CD4-positive, alpha-beta T cell (primary cell): ENCODE measurements around the gene UGT1A10. TPM values are rescaled to one million over a fixed set of nuclear protein-coding genes. Genes with fewer than 3 reads are reported as not detected.

Experiments
- ATAC-seq: fragments of 200-7000 bp; cut with Tn5 transposase; one replicate; pipeline ENCODE4 v1.10.0; 2022; ENCODE audit warnings: mild to moderate bottlenecking; ENCODE audit not compliant: poor library complexity
- CTCF ChIA-PET: fragments of 350-600 bp; sonication (Branson Sonifier 250); formaldehyde crosslinking; loops from one replicate; lab custom pipeline; 2021; ENCODE audit warnings: antibody characterized with exemption, inconsistent platforms; lab: Charles Lee
- POLR2A ChIA-PET: fragments of 350-600 bp; sonication (Branson Sonifier 250); formaldehyde crosslinking; loops from one replicate; lab custom pipeline; 2021; ENCODE audit warnings: antibody characterized with exemption, inconsistent platforms; lab: Charles Lee
- DNase-seq, 14 experiments: peaks; one replicate each; pipeline ENCODE4 v3.0.0-alpha.2; 2013 to 2020; ENCODE audit warnings: mixed read lengths in 2 of 14
- H3K27ac ChIP-seq, 2 donors: one replicate each; pipeline versions ENCODE4 v1.5.1 to v1.7.0; 2013; ENCODE audit warnings: low read length in 2 of 2, low read depth in 1 of 2, mild to moderate bottlenecking in 1 of 2
- H3K27me3 ChIP-seq, 2 experiments: 1 replicate in 1 of 2; 2 replicates in 1 of 2; pipeline versions ENCODE4 v1.6.1 to v1.7.0; 2013; ENCODE audit warnings: low read length in 2 of 2, control low read depth in 1 of 2, mild to moderate bottlenecking in 1 of 2, moderate library complexity in 1 of 2; ENCODE audit not compliant: insufficient read depth in 2 of 2, control insufficient read depth in 1 of 2
- H3K36me3 ChIP-seq: one replicate; pipeline ENCODE4 v1.6.1; 2013; ENCODE audit warnings: low read length, control low read depth; ENCODE audit not compliant: insufficient read depth
- H3K4me1 ChIP-seq: one replicate; pipeline ENCODE4 v1.6.1; 2013; ENCODE audit warnings: low read length, control low read depth; ENCODE audit not compliant: insufficient read depth
- H3K4me3 ChIP-seq: one replicate; pipeline ENCODE4 v1.5.1; 2013; ENCODE audit warnings: mild to moderate bottlenecking, low read length, moderate library complexity
- H3K9me3 ChIP-seq, 2 experiments: 1 replicate in 1 of 2; 2 replicates in 1 of 2; pipeline versions ENCODE4 v1.6.1 to v1.7.0; 2013; ENCODE audit warnings: low read length in 2 of 2, mild to moderate bottlenecking in 2 of 2, control low read depth in 1 of 2, moderate library complexity in 1 of 2; ENCODE audit not compliant: control insufficient read depth in 1 of 2, insufficient read depth in 1 of 2
- H3K27ac Mint-ChIP-seq: one replicate; pipeline ENCODE4 v1.8.0; 2020; ENCODE audit warnings: mixed read lengths
- H3K27me3 Mint-ChIP-seq: one replicate; pipeline ENCODE4 v1.8.0; 2021; ENCODE audit warnings: mixed read lengths
- H3K36me3 Mint-ChIP-seq: one replicate; pipeline ENCODE4 v1.8.0; 2021; ENCODE audit warnings: low read depth, mixed read lengths
- H3K4me1 Mint-ChIP-seq: one replicate; pipeline ENCODE4 v1.8.0; 2021; ENCODE audit warnings: low read depth, mixed read lengths
- H3K4me3 Mint-ChIP-seq: one replicate; pipeline ENCODE4 v1.8.0; 2020; ENCODE audit warnings: mild to moderate bottlenecking, mixed read lengths
- H3K9me3 Mint-ChIP-seq: one replicate; pipeline ENCODE4 v1.8.0; 2020; ENCODE audit warnings: mixed read lengths
- intact Hi-C, 2 experiments: fragments of 100-400 bp; cut with DNase I in 1 of 2; cut with micrococcal nuclease in 1 of 2; formaldehyde crosslinking; loops; one replicate each; pipeline versions ENCODE4 v1.15.1 to v1.9.0; 2023 to 2025; cut with DNase I, micrococcal nuclease
- total RNA-seq, 174 experiments: library from RNA in 2 of 174; stranded (reverse) in 2 of 174; gene quantifications; one replicate each; pipeline ENCODE4 v1.2.3 and lab custom pipeline; 2021 to 2026
- TF ChIP-seq, protein P1 (sequence below): fragments of 200-600 bp; IDR thresholded peaks from one replicate; pipeline ENCODE4 v1.8.0; 2022; ENCODE audit warnings: antibody characterized with exemption, mild to moderate bottlenecking

Gene UGT1A10
- total RNA-seq, 2 experiments from 2014 or later: not detected

DNA sequence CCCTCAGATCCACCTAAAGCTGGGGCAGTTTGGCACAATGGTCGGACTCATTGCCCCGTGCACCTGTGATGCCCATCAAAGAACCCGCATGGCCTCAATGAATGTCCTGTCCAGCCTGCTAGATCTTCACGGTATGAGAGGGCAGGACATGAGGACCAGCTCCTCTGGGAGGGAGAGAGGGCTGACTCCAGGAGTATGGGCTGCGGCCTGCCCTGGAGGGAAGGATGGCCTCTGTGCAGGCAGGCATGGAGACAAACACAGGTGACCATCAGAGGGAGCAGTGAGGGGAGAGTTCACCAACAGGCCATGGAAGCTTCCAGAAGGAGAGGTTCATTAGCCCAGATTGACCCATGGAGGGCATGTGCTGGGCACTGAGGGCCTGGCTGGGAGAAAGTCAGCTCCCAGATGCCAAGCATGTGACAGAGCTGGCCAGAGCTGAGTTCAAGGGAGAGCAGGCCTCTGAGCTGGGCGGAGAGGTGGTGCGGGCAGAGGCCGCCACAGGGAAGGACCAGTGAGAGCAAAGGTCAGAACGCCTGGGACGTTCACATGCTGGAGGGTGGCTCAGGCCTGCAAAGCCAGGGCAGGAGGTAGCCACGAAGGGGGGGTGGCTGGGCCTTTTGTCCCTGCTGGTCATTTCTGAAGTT is 181.9 kb downstream of the UGT1A10 start:
- ChIA-PET POLR2A (no interaction called here), CTCF (no interaction called here)
- Mint-ChIP-seq H3K4me3 (no peak overlapping the region), H3K4me1 (no peaks in the 10 kb centered on the region), H3K9me3 (no peaks in the 10 kb centered on the region), H3K27me3 (peaks cover 7% of the 10 kb centered on the region), H3K36me3 (no peaks in the 10 kb centered on the region), H3K27ac (no peak overlapping the region)
- intact Hi-C loops: no loop called here
- Histone ChIP-seq H3K9me3 (peaks cover 0 to 13% of the 10 kb centered on the region in 2 experiments), H3K4me3 (no peak overlapping the region), H3K4me1 (no peaks in the 10 kb centered on the region), H3K27ac (no peak overlapping the region), H3K36me3 (no peaks in the 10 kb centered on the region), H3K27me3 (peaks cover 0 to 5% of the 10 kb centered on the region in 2 experiments)
- DNase-seq (peak in 1 of 14 experiments; percentile 19), ATAC-seq (no peak)
- TF ChIP-seq, protein P1, sequence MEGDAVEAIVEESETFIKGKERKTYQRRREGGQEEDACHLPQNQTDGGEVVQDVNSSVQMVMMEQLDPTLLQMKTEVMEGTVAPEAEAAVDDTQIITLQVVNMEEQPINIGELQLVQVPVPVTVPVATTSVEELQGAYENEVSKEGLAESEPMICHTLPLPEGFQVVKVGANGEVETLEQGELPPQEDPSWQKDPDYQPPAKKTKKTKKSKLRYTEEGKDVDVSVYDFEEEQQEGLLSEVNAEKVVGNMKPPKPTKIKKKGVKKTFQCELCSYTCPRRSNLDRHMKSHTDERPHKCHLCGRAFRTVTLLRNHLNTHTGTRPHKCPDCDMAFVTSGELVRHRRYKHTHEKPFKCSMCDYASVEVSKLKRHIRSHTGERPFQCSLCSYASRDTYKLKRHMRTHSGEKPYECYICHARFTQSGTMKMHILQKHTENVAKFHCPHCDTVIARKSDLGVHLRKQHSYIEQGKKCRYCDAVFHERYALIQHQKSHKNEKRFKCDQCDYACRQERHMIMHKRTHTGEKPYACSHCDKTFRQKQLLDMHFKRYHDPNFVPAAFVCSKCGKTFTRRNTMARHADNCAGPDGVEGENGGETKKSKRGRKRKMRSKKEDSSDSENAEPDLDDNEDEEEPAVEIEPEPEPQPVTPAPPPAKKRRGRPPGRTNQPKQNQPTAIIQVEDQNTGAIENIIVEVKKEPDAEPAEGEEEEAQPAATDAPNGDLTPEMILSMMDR: no peak

DNA sequence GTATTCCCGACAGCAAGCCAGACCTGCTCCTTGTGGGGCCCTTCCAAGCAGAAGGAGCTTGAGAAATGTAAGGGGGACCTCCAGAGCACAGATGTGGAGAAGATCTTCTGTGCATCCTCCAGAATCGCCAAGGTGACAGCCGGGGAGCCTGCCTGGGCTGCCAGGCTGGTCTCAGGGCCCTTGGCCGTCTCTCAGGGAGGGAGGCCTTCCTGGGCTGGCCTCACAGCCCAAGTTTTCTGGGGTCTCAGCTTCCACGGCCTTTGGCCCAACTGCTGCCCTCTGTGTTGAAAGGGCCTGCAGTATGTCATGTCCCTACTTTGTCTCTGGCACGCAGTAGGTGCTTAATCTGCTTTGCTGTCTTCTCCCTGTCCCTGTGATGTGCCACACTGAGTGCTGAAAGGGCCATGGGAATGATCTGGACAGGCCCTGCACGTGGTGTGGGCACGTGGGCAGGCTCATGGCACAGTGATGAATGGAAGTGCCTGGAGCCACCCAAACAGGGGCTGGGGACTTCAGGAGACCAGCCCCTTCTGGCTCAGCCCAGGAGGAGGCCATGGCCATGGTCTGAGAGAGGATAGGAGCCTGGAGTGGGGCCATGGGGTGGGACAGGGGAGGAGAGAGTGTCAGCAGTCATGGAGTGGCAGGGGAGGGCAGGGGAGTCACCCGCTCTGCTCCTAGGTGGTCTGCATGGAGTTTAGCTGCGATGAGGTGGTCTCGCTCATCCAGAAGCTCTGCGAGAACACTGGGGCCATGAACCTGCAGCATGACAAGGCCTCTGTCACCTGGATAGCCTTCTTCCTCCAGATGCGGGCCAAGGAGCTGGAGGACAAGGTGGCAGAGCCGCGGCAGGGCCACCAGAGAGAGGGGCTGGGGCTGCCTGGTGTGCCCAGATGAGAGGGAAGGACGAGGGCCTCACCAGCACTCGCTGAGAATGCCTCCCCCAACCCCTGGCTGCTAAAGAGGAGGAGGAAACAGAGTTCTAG is 182.7 kb downstream of the UGT1A10 start:
- TF ChIP-seq, protein P1: no peak
- Mint-ChIP-seq H3K9me3 (no peaks in the 10 kb centered on the region), H3K4me3 (no peak overlapping the region), H3K27ac (no peak overlapping the region), H3K36me3 (no peaks in the 10 kb centered on the region), H3K4me1 (no peaks in the 10 kb centered on the region), H3K27me3 (peaks cover 7% of the 10 kb centered on the region)
- CTCF ChIA-PET: no interaction called here
- H3K27ac ChIP-seq: no peak overlapping the region
- H3K4me1 ChIP-seq: no peaks in the 10 kb centered on the region
- no peaks in the 10 kb centered on the region for H3K36me3 ChIP-seq
- H3K27me3 ChIP-seq: peaks cover 0 to 5% of the 10 kb centered on the region in 2 experiments
- H3K9me3 ChIP-seq: peaks cover 0 to 13% of the 10 kb centered on the region in 2 experiments
- intact Hi-C loops: no loop called here
- no peak overlapping the region for H3K4me3 ChIP-seq
- no peak for ATAC-seq
- POLR2A ChIA-PET: no interaction called here
- peak in 1 of 14 experiments; percentile 25 for DNase-seq

DNA sequence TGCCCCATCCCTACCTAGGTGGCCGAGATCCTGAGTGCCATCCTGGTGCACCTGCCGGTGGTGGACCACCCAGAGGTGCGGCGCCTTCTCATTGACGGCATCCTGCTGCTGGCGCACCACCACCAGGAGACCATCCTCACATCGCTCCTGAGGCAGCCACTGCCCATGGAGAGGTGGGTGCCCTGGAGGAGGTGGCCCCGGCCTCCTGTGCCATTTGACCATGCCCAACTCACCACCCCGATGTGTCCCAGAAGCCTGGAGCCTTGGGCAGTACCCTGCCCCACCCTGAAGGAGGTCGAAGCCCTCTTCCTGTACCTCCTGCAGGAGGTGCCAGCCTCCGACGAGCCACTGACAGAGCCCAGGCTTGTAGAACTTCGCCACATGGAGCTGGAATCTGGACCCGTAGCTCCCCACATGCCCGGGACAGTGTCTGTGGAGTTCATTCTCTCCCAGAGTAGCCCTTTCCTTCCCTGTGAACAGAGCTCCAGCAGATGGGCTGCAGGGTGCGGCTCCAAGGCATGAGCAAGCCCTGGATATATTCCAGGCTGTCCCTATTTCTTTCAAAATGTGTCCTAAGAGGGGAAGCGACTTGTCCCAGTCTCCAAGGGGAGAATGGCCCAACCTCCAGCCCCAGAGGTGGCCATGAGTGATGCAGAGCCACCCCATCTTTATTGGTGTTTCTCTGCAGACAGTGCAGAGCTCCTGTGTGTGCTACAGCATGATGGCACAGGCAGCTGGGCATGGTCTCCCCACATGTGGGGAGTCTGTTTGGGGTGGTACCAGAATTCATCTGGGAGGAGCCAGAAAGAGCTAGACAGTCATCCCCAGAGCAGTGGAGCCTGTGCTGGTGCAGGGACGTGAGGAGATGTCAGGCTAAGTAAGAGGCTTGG is 183.9 kb downstream of the UGT1A10 start:
- Mint-ChIP-seq H3K36me3 (no peaks in the 10 kb centered on the region), H3K27me3 (peaks cover 7% of the 10 kb centered on the region), H3K27ac (no peak overlapping the region), H3K4me1 (no peaks in the 10 kb centered on the region), H3K4me3 (no peak overlapping the region), H3K9me3 (no peaks in the 10 kb centered on the region)
- Histone ChIP-seq H3K36me3 (no peaks in the 10 kb centered on the region), H3K4me1 (no peaks in the 10 kb centered on the region), H3K27ac (no peak overlapping the region), H3K27me3 (peaks cover 0 to 5% of the 10 kb centered on the region in 2 experiments), H3K9me3 (peaks cover 0 to 8% of the 10 kb centered on the region in 2 experiments), H3K4me3 (no peak overlapping the region)
- ChIA-PET CTCF (no interaction called here), POLR2A (no interaction called here)
- TF ChIP-seq, protein P1: no peak
- intact Hi-C loops: no loop called here
- DNase-seq: peak in 1 of 14 experiments; percentile 20
- no peak for ATAC-seq
